Esophagus squamous epithelium (tissue), 4 donors: ENCODE results near the gene SPTBN2.

Experiments used
- CTCF ChIP-seq, 6 experiments: fragments of 450-650 bp in 4 of 6; fragments of 200-600 bp in 2 of 6; sonication (generic) in 2 of 6; IDR thresholded peaks; one replicate each; pipeline ENCODE4 v1.5.1; 2016 to 2019; ENCODE audit warnings: antibody characterized with exemption in 6 of 6, mild to moderate bottlenecking in 4 of 6, moderate library complexity in 4 of 6
- POLR2A ChIP-seq, 4 donors: fragments of 450-650 bp; IDR thresholded peaks; one replicate each; pipeline ENCODE4 v1.6.1; 2017; ENCODE audit warnings: antibody characterized with exemption in 4 of 4, mild to moderate bottlenecking in 4 of 4, moderate library complexity in 3 of 4

- TF ChIP-seq CTCF (IDR thresholded peaks at IDR 0.05) (no peak), POLR2A (IDR thresholded peaks at IDR 0.05) (no peak)
Measured at GRCh38 chr11:66768088-66768521, 39.1 kb upstream of the SPTBN2 start.
